GM12874 (cell line): ENCODE data around the gene EFR3B.

Experiments used
- TF ChIP-seq, protein P1 (sequence below): IDR thresholded peaks from 2 replicates; pipeline ENCODE4 v1.5.1; 2011; ENCODE audit warnings: low read depth, mild to moderate bottlenecking, control low read depth, low read length, moderate library complexity; ENCODE audit not compliant: insufficient read depth

The EFR3B gene

GRCh38 chr2:25029183-25029554 lies 12.7 kb upstream of the EFR3B start:
- TF ChIP-seq, protein P1, sequence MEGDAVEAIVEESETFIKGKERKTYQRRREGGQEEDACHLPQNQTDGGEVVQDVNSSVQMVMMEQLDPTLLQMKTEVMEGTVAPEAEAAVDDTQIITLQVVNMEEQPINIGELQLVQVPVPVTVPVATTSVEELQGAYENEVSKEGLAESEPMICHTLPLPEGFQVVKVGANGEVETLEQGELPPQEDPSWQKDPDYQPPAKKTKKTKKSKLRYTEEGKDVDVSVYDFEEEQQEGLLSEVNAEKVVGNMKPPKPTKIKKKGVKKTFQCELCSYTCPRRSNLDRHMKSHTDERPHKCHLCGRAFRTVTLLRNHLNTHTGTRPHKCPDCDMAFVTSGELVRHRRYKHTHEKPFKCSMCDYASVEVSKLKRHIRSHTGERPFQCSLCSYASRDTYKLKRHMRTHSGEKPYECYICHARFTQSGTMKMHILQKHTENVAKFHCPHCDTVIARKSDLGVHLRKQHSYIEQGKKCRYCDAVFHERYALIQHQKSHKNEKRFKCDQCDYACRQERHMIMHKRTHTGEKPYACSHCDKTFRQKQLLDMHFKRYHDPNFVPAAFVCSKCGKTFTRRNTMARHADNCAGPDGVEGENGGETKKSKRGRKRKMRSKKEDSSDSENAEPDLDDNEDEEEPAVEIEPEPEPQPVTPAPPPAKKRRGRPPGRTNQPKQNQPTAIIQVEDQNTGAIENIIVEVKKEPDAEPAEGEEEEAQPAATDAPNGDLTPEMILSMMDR, result no peak

DNA sequence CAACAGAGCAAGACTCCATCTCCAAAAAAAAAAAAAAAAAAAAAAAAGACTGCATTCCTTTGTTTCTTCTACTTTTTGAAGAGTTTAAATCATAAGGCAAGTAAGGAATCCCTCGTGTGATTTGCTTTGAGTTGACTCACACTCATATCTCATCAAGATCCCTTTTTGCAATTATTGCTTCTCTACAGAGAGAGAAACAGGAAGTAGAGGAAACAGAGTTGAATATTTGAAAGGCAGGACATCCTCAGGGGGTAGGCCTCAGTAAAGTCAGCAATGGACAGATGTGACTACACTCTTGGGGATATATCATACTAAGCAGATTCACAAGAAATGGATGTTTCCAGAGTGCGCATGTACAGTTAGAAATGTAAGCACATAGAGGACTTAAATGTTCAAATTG lies 11.2 kb upstream of the EFR3B start:
- TF ChIP-seq, protein P1, result no peak

- TF ChIP-seq, protein P1, result no peak
These were observed 9.8 kb upstream of the EFR3B start for GRCh38 chr2:25032094-25032493.

GRCh38 chr2:25032901-25033300 lies 9.0 kb upstream of the EFR3B start:
- TF ChIP-seq, protein P1, result no peak

GRCh38 chr2:25034081-25034480 lies 7.8 kb upstream of the EFR3B start:
- TF ChIP-seq, protein P1, result no peak

GRCh38 chr2:25035537-25036220 lies 6.2 kb upstream of the EFR3B start:
- TF ChIP-seq, protein P1, result no peak

GRCh38 chr2:25036221-25036559 lies 5.7 kb upstream of the EFR3B start:
- TF ChIP-seq, protein P1, result no peak
